NCI-H2196 treated with DMSO at 0.1 percent for 48 hours (cell line): ENCODE data around the gene DIP2A.
"Not testable (repeated sequence)": the region's sequence is repeated elsewhere in the genome, so short reads cannot be mapped to it uniquely, and the experiment has no call there.

Experiments
- DNase-seq: peaks from one replicate; lab custom pipeline; 2025; ENCODE audit not compliant: unreplicated experiment; lab: John Stamatoyannopoulos, UW

Gene DIP2A

GRCh38 chr21:46518983-46519583, 60.4 kb downstream of the DIP2A start:
- no peak for DNase-seq

GRCh38 chr21:46527393-46527792, 68.7 kb downstream of the DIP2A start:
- DNase-seq = not testable (repeated sequence)

- no peak for DNase-seq
Measured at GRCh38 chr21:46527801-46528200, 69.1 kb downstream of the DIP2A start.

- no peak for DNase-seq
Measured at GRCh38 chr21:46532080-46532479, 73.4 kb downstream of the DIP2A start.

GRCh38 chr21:46537026-46537425, 78.3 kb downstream of the DIP2A start:
- DNase-seq = no peak

GRCh38 chr21:46538262-46538661, 79.6 kb downstream of the DIP2A start:
- DNase-seq = no peak

- DNase-seq = no peak
Measured at GRCh38 chr21:46538851-46539666, 80.4 kb downstream of the DIP2A start.

- DNase-seq = no peak
Measured at GRCh38 chr21:46540087-46540710, 81.5 kb downstream of the DIP2A start.

GRCh38 chr21:46542588-46543124, 84.0 kb downstream of the DIP2A start:
- DNase-seq = no peak

GRCh38 chr21:46543306-46543705, 84.6 kb downstream of the DIP2A start:
- no peak for DNase-seq

- no peak for DNase-seq
Measured at GRCh38 chr21:46544003-46544402, 85.3 kb downstream of the DIP2A start.

GRCh38 chr21:46544824-46545223, 86.1 kb downstream of the DIP2A start:
- DNase-seq = no peak

- no peak for DNase-seq
Measured at GRCh38 chr21:46545363-46545762, 86.7 kb downstream of the DIP2A start.

- no peak for DNase-seq
Measured at GRCh38 chr21:46545911-46546310, 87.2 kb downstream of the DIP2A start.

GRCh38 chr21:46546799-46547198, 88.1 kb downstream of the DIP2A start:
- no peak for DNase-seq

- DNase-seq = no peak
Measured at GRCh38 chr21:46549650-46550049, 91.0 kb downstream of the DIP2A start.

- DNase-seq = no peak
Measured at GRCh38 chr21:46550116-46550941, 91.6 kb downstream of the DIP2A start.

GRCh38 chr21:46551636-46552241, 93.0 kb downstream of the DIP2A start:
- no peak for DNase-seq

GRCh38 chr21:46552274-46552673, 93.6 kb downstream of the DIP2A start:
- DNase-seq = no peak

- no peak for DNase-seq
Measured at GRCh38 chr21:46552865-46553379, 94.2 kb downstream of the DIP2A start.
